K562 (cell line): ENCODE data around the gene NUP35. TPM values are rescaled to one million over a fixed set of nuclear protein-coding genes. Genes with fewer than 3 reads are reported as not detected.

Experiments used
- ATAC-seq: fragments of 200-7000 bp; cut with Tn5 transposase; 3 replicates; pipeline ENCODE4 v1.9.1; 2020; ENCODE audit warnings: moderate library complexity
- BruUV-seq: library from RNA; stranded (reverse); fragments of 400-500 nt; replicated peaks from 2 replicates; lab custom pipeline; 2021; lab: Mats Ljungman, UMichigan
- CTCF ChIA-PET: fragments of 300-600 bp; formaldehyde crosslinking; extraction: SDS; loops from one replicate; lab custom pipeline; 2021; ENCODE audit warnings: low intra/inter-chr PET ratio; lab: Yijun Ruan, JAX
- POLR2A ChIA-PET: fragments of 300-600, 350-650 bp; sonication (Branson Sonifier 250); formaldehyde crosslinking; extraction: SDS; loops from one replicate; lab custom pipeline; 2021; ENCODE audit warnings: antibody characterized with exemption, inconsistent platforms; lab: Yijun Ruan, JAX
- DNase-seq, 4 experiments: peaks; one replicate each; pipeline versions ENCODE4 v3.0.0 to v3.0.0-alpha.2; 2011 to 2018; ENCODE audit warnings: low spot score in 3 of 4, mixed read lengths in 3 of 4; ENCODE audit errors: extremely low read depth in 1 of 4
- FAIRE-seq: peaks from 2 replicates; lab custom pipeline; 2011; peaks lifted over from hg19 to GRCh38; lab: Jason Lieb, UNC
- H2AFZ ChIP-seq: 2 replicates; pipeline ENCODE4 v1.6.0; 2011; ENCODE audit warnings: low read depth, low read length, control low read depth, inconsistent platforms
- H3K27ac ChIP-seq: fragments of 200-600 bp; 3 replicates; pipeline ENCODE4 v1.8.0; 2011; ENCODE audit warnings: low read depth, mild to moderate bottlenecking, control low read depth, inconsistent platforms, low read length, moderate library complexity, mixed read lengths; ENCODE audit errors: extremely low read depth
- H3K27me3 ChIP-seq, 2 experiments: fragments of 300-600 bp in 1 of 2; 2 replicates in 1 of 2; 3 replicates in 1 of 2; pipeline versions ENCODE4 v1.6.0 to v1.8.0; 2011; ENCODE audit warnings: inconsistent platforms in 2 of 2, low read length in 2 of 2, mild to moderate bottlenecking in 1 of 2, mixed read lengths in 1 of 2, moderate library complexity in 1 of 2; ENCODE audit not compliant: control insufficient read depth in 2 of 2, insufficient read depth in 2 of 2
- H3K36me3 ChIP-seq: fragments of 300-600 bp; 3 replicates; pipeline ENCODE4 v1.8.0; 2011; ENCODE audit warnings: mild to moderate bottlenecking, low read length, inconsistent platforms; ENCODE audit not compliant: control insufficient read depth, insufficient read depth
- H3K4me1 ChIP-seq, 2 experiments: fragments of 200-600 bp in 1 of 2; replicated peaks in 1 of 2; 2 replicates in 1 of 2; 3 replicates in 1 of 2; pipeline versions ENCODE4 v1.5.1 to v1.8.0; 2011; ENCODE audit warnings: inconsistent platforms in 2 of 2, low read length in 2 of 2, mild to moderate bottlenecking in 1 of 2, mixed read lengths in 1 of 2, moderate library complexity in 1 of 2; ENCODE audit not compliant: control insufficient read depth in 2 of 2, insufficient read depth in 2 of 2
- H3K4me2 ChIP-seq: 2 replicates; pipeline ENCODE4 v1.6.1; 2011; ENCODE audit warnings: low read length, control low read depth, inconsistent platforms, mixed read lengths; ENCODE audit not compliant: insufficient read depth
- H3K4me3 ChIP-seq: fragments of 200-600 bp; sonication (generic), shearing (Covaris generic); 2 replicates; pipeline ENCODE4 v1.5.1; 2016; ENCODE audit warnings: control low read depth, inconsistent platforms
- H3K79me2 ChIP-seq: fragments of 200-600 bp; 3 replicates; pipeline ENCODE4 v1.8.0; 2011; ENCODE audit warnings: low read length, inconsistent platforms; ENCODE audit not compliant: control insufficient read depth, insufficient read depth
- H3K9ac ChIP-seq, 2 experiments: 2 replicates each; pipeline versions ENCODE4 v1.6.0 to v1.6.1; 2011; ENCODE audit warnings: low read depth in 2 of 2, low read length in 2 of 2, control low read depth in 1 of 2, inconsistent platforms in 1 of 2, mild to moderate bottlenecking in 1 of 2, mixed read lengths in 1 of 2; ENCODE audit not compliant: insufficient read depth in 1 of 2
- H3K9me1 ChIP-seq: one replicate; pipeline ENCODE4 v1.6.0; 2011; ENCODE audit warnings: inconsistent platforms, mild to moderate bottlenecking, low read length, moderate library complexity; ENCODE audit not compliant: control insufficient read depth, insufficient read depth
- H3K9me3 ChIP-seq: replicated peaks from 2 replicates; pipeline ENCODE4 v1.5.1; 2011; ENCODE audit warnings: low read depth, low read length, inconsistent platforms; ENCODE audit not compliant: control insufficient read depth, insufficient read depth
- H4K20me1 ChIP-seq: replicated peaks from 2 replicates; pipeline ENCODE4 v1.6.1; 2011; ENCODE audit warnings: low read length, inconsistent platforms, mixed read lengths; ENCODE audit not compliant: control insufficient read depth, insufficient read depth
- CTCF ChIP-seq, 3 experiments: IDR thresholded peaks in 2 of 3; conservative IDR thresholded peaks in 1 of 3; 2 replicates each; pipeline ENCODE4 v1.5.1; 2011 to 2012; ENCODE audit warnings: low read length in 3 of 3, mild to moderate bottlenecking in 3 of 3, control low read depth in 2 of 3, improper control_type of control experiment in 1 of 3, inconsistent platforms in 1 of 3, low read depth in 1 of 3, mixed read lengths in 1 of 3, moderate library complexity in 1 of 3; ENCODE audit not compliant: insufficient read depth in 2 of 3
- CTCFL ChIP-seq: IDR thresholded peaks from 2 replicates; pipeline ENCODE4 v1.6.1; 2011; ENCODE audit warnings: borderline replicate concordance, low read depth, mild to moderate bottlenecking, moderate library complexity, low read length; ENCODE audit not compliant: insufficient read depth, poor library complexity, severe bottlenecking
- GATAD2B ChIP-seq: fragments of 450-650 bp; IDR thresholded peaks from 2 replicates; pipeline ENCODE4 v1.6.1; 2017; ENCODE audit warnings: mild to moderate bottlenecking, borderline replicate concordance
- KHSRP ChIP-seq: fragments of 450-650 bp; IDR thresholded peaks from 2 replicates; pipeline ENCODE4 v1.6.1; 2017
- KLF10 ChIP-seq: fragments of 250-450 bp; sonication (Bioruptor Pico); IDR thresholded peaks from 2 replicates; pipeline ENCODE4 v1.6.1; 2021; ENCODE audit warnings: matching md5 sums
- ZBTB2 ChIP-seq: fragments of 450-650 bp; IDR thresholded peaks from 2 replicates; pipeline ENCODE4 v1.6.1; 2016; ENCODE audit warnings: antibody characterized with exemption
- ZKSCAN8 ChIP-seq: fragments of 200-800 bp; sonication (Bioruptor generic); IDR thresholded peaks from 2 replicates; pipeline ENCODE4 v1.6.1; 2016; ENCODE audit warnings: missing genetic modification characterization, missing compliant biosample characterization
- ZNF133 ChIP-seq: fragments of 250-450 bp; sonication (Bioruptor Pico); IDR thresholded peaks from 2 replicates; pipeline ENCODE4 v1.4.0; 2020; ENCODE audit warnings: mild to moderate bottlenecking
- ZNF175 ChIP-seq: fragments of 200-800 bp; sonication (Bioruptor generic); IDR thresholded peaks from 2 replicates; pipeline ENCODE4 v1.6.1; 2016; ENCODE audit warnings: low read depth, mild to moderate bottlenecking, missing genetic modification characterization, missing compliant biosample characterization
- ZNF197 ChIP-seq: fragments of 200-800 bp; sonication (Bioruptor generic); IDR thresholded peaks from 2 replicates; pipeline ENCODE4 v1.6.1; 2016; ENCODE audit warnings: low read depth, missing genetic modification characterization, missing compliant biosample characterization
- ZNF212 ChIP-seq: fragments of 450-650 bp; formaldehyde crosslinking; IDR thresholded peaks from 2 replicates; pipeline ENCODE4 v1.4.0; 2020; ENCODE audit warnings: mild to moderate bottlenecking
- WGBS: fragments of 100-300 bp; shearing (Covaris generic); methylation state at CpG from one replicate; pipeline ENCODE4 v1.1.6; 2016; ENCODE audit warnings: low coverage, mixed read lengths; ENCODE audit not compliant: insufficient coverage; ENCODE audit errors: missing lambda C conversion rate; 5-methylcytosine and 5-hydroxymethylcytosine counted together
- in situ Hi-C: fragments of 300-500 bp; cut with MboI; formaldehyde crosslinking; loops from 4 replicates; pipeline ENCODE4 v1.15.0; 2018; ENCODE audit warnings: inconsistent platforms, mixed read lengths
- intact Hi-C: fragments of 100-400 bp; cut with micrococcal nuclease; formaldehyde crosslinking; loops from 2 replicates; pipeline ENCODE4 v1.14.2; 2022
- polyA plus RNA-seq, 8 experiments: library from polyadenylated mRNA; depleted of rRNA in 4 of 8; stranded (reverse) in 5 of 8; unstranded in 3 of 8; fragments of >200 nt; fragmentation: Nextera tagmentation in 2 of 8; fragmentation: Illumina TruSeq in 1 of 8; extraction: Ambion mirVana in 2 of 8; extraction: Trizol in 1 of 8; gene quantifications; 2 replicates each; pipeline versions ENCODE4 v1.2.1 to v1.2.3, GENCODE V29; 2011 to 2014; ENCODE audit warnings: inconsistent platforms in 1 of 8, missing spikeins in 1 of 8
- total RNA-seq, 7 experiments: library from RNA; depleted of rRNA in 6 of 7; stranded (reverse); fragments of >200 nt in 6 of 7; fragmentation: Illumina TruSeq in 2 of 7; extraction: Trizol in 2 of 7; gene quantifications; 2 replicates each; pipeline versions ENCODE4 v1.2.1 to v1.2.3, GENCODE V29; 2011 to 2021; ENCODE audit warnings: low replicate concordance in 1 of 7

NUP35 gene
- total and polyA plus RNA-seq, 9 of the 15 experiments (the other 6 are each of a cell fraction or from before 2014, with no cell fraction given): 24.5 to 78.2 (median 51.1) TPM

- peak; percentile 84 for ATAC-seq
- peak overlapping the region in 1 of 2 experiments; percentile 46; a peak in 1 of 4 replicates for H3K9ac ChIP-seq
- CTCF ChIA-PET: no interaction called here
- no peak overlapping the region for H3K4me2 ChIP-seq
- H3K4me3 ChIP-seq: no peak overlapping the region
- intact Hi-C loops: no loop called here
- FAIRE-seq: no peak
- DNase-seq: no peak
- in situ Hi-C loops: no loop called here
- H3K79me2 ChIP-seq: peaks cover 21% of the 10 kb centered on the region; the same call in 2 of the 3 replicates
- TF ChIP-seq ZNF197 (CRISPR knock-in tag) (no peak), GATAD2B (no peak), ZNF133 (CRISPR knock-in tag) (no peak), ZNF175 (CRISPR knock-in tag) (no peak), ZKSCAN8 (no peak), ZBTB2 (no peak), CTCF (IDR thresholded peaks at IDR 0.05 in 2 of 3, conservative IDR thresholded peaks at IDR 0.05 in 1 of 3; ENCODE audit: insufficient read depth in 2 of 3, low read depth in 1 of 3, low read length in 3 of 3) (peak in 1 of 3 experiments; percentile 5; a peak in 1 of 6 replicates), CTCFL (peak; percentile 32), KHSRP (no peak), ZNF212 (CRISPR knock-in tag) (no peak), KLF10 (CRISPR knock-in tag) (no peak)
- H3K27ac ChIP-seq: no peak overlapping the region
- POLR2A ChIA-PET: interaction anchor here (0.6 to 1.7 kb wide), 3 partner anchors 9 to 43 kb away, joined by 3 to 5 read pairs (median 3); no protein-coding TSS in a partner anchor
- no peak overlapping the region for H2AFZ ChIP-seq
- H4K20me1 ChIP-seq: no peaks in the 10 kb centered on the region
- H3K9me1 ChIP-seq: no peaks in the 10 kb centered on the region
- no peaks in the 10 kb centered on the region for H3K27me3 ChIP-seq
- H3K36me3 ChIP-seq: no peaks in the 10 kb centered on the region; the same call in 2 of the 3 replicates
- no TSS peak for BruUV-seq
- H3K4me1 ChIP-seq: no peaks in the 10 kb centered on the region
- no peaks in the 10 kb centered on the region for H3K9me3 ChIP-seq
- WGBS: 89% methylated on average over 6 of the region's 6 CpGs
These were observed 48.1 kb downstream of the NUP35 start for GRCh38 chr2:183172220-183172887.
